OCI-LY7 (cell line): ENCODE results near the gene ADARB2.

ENCODE experiments used
- EZH2phosphoT487 ChIP-seq: fragments of 200-600 bp; sonication (generic); IDR thresholded peaks from 2 replicates; pipeline ENCODE4 v1.6.1; 2018; ENCODE audit warnings: low read depth, borderline replicate concordance, mild to moderate bottlenecking, mixed run types, antibody characterized with exemption, low read length, moderate library complexity, mixed read lengths
- TF ChIP-seq, protein P1 (sequence below): fragments of 200-600 bp; sonication (generic); conservative IDR thresholded peaks from 2 replicates; pipeline ENCODE4 v1.5.1; 2014; ENCODE audit warnings: mild to moderate bottlenecking, antibody characterized with exemption, low read length, moderate library complexity, mixed read lengths

DNA sequence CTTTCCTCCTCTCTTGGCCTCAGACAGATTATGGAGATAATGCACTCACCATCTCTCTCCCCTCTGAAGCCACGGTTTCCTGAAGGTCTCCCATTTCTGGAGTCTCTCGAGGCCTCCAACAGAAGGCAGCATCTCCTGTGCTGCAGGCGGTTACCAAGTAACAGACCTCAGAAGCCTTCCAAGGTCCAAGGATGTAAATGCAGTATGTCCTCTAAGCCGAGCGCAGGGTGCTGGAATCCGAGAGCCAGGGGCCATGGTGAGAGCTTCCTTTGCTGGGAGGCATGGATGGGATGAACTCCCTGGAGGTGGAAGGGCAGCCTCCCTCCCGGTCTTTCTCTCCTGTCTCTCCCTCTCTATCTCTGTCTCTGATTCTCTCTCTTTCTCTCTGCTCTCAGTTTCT lies 79.8 kb downstream of the ADARB2 start:
- TF ChIP-seq, protein P1, sequence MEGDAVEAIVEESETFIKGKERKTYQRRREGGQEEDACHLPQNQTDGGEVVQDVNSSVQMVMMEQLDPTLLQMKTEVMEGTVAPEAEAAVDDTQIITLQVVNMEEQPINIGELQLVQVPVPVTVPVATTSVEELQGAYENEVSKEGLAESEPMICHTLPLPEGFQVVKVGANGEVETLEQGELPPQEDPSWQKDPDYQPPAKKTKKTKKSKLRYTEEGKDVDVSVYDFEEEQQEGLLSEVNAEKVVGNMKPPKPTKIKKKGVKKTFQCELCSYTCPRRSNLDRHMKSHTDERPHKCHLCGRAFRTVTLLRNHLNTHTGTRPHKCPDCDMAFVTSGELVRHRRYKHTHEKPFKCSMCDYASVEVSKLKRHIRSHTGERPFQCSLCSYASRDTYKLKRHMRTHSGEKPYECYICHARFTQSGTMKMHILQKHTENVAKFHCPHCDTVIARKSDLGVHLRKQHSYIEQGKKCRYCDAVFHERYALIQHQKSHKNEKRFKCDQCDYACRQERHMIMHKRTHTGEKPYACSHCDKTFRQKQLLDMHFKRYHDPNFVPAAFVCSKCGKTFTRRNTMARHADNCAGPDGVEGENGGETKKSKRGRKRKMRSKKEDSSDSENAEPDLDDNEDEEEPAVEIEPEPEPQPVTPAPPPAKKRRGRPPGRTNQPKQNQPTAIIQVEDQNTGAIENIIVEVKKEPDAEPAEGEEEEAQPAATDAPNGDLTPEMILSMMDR: no peak
- TF ChIP-seq EZH2phosphoT487: no peak
